Measurements from ENCODE around the gene RASD1.
"Not testable (repeated sequence)": the region's sequence is repeated elsewhere in the genome, so short reads cannot be mapped to it uniquely, and the experiment has no call there.

Gene RASD1

GRCh38 chr17:17466511-17466910 is 29.7 kb downstream of the RASD1 start:
- no peak for TF ChIP-seq CTCF (IDR thresholded peaks at IDR 0.05; ENCODE audit: insufficient read depth, low read depth, low read length, missing control alignments)
- no peak overlapping the region for H3K4me3 ChIP-seq (ENCODE audit: low read depth, low read length)
- DNase-seq (ENCODE audit: low read depth) = no peak

GRCh38 chr17:17465878-17466277 is 30.3 kb downstream of the RASD1 start:
- not testable (repeated sequence) for H3K4me3 ChIP-seq (ENCODE audit: low read depth, low read length); DNase-seq (ENCODE audit: low read depth)

- TF ChIP-seq CTCF (IDR thresholded peaks at IDR 0.05; ENCODE audit: insufficient read depth, low read depth, low read length, missing control alignments) = no peak
Observed at GRCh38 chr17:17463821-17464220, 32.4 kb downstream of the RASD1 start.

GRCh38 chr17:17462048-17462824 is 34.0 kb downstream of the RASD1 start:
- TF ChIP-seq CTCF (IDR thresholded peaks at IDR 0.05; ENCODE audit: insufficient read depth, low read depth, low read length, missing control alignments) = no peak
- no peak for DNase-seq (ENCODE audit: low read depth)

More at GRCh38 chr17:17463821-17464220, 32.4 kb downstream of the RASD1 start:
- H3K4me3 ChIP-seq (ENCODE audit: low read depth, low read length) = no peak overlapping the region
- no peak for DNase-seq (ENCODE audit: low read depth)

GRCh38 chr17:17460038-17460437 is 36.2 kb downstream of the RASD1 start:
- DNase-seq (ENCODE audit: low read depth) = no peak
- TF ChIP-seq CTCF (IDR thresholded peaks at IDR 0.05; ENCODE audit: insufficient read depth, low read depth, low read length, missing control alignments) = no peak
- no peak overlapping the region for H3K4me3 ChIP-seq (ENCODE audit: low read depth, low read length)

More at GRCh38 chr17:17462048-17462824, 34.0 kb downstream of the RASD1 start:
- no peak overlapping the region for H3K4me3 ChIP-seq (ENCODE audit: low read depth, low read length)

- DNase-seq (ENCODE audit: low read depth) = no peak
- TF ChIP-seq CTCF (IDR thresholded peaks at IDR 0.05; ENCODE audit: insufficient read depth, low read depth, low read length, missing control alignments) = no peak
- H3K4me3 ChIP-seq (ENCODE audit: low read depth, low read length) = no peak overlapping the region
Observed at GRCh38 chr17:17457680-17458079, 38.5 kb downstream of the RASD1 start.

- TF ChIP-seq CTCF (IDR thresholded peaks at IDR 0.05; ENCODE audit: insufficient read depth, low read depth, low read length, missing control alignments) = no peak
Observed at GRCh38 chr17:17456251-17456650, 39.9 kb downstream of the RASD1 start.

More at GRCh38 chr17:17456251-17456650, 39.9 kb downstream of the RASD1 start:
- no peak for DNase-seq (ENCODE audit: low read depth)
- H3K4me3 ChIP-seq (ENCODE audit: low read depth, low read length) = no peak overlapping the region

Data from GM12865 (cell line).